Mucosa of descending colon (tissue), 3 donors: ENCODE data around the gene PIP5K1C. TPM values are rescaled to one million over a fixed set of nuclear protein-coding genes. Genes with fewer than 3 reads are reported as not detected.

ENCODE experiments used
- ATAC-seq: fragments of 200-7000 bp; cut with Tn5 transposase; one replicate; pipeline ENCODE4 v1.9.1; 2020; ENCODE audit warnings: mild to moderate bottlenecking, moderate library complexity
- DNase-seq, 3 donors: peaks; one replicate each; pipeline ENCODE4 v3.0.0-alpha.2; 2020
- H3K36me3 ChIP-seq: fragments of 200-600 bp; one replicate; pipeline ENCODE4 v1.8.0; 2021; ENCODE audit warnings: low read depth, mild to moderate bottlenecking
- H3K4me1 ChIP-seq: fragments of 200-600 bp; one replicate; pipeline ENCODE4 v1.8.0; 2021; ENCODE audit warnings: low read depth, mild to moderate bottlenecking
- H3K4me3 ChIP-seq: fragments of 200-600 bp; one replicate; pipeline ENCODE4 v1.8.0; 2021; ENCODE audit warnings: mild to moderate bottlenecking
- H3K9me3 ChIP-seq: fragments of 200-600 bp; one replicate; pipeline ENCODE4 v1.8.0; 2021; ENCODE audit warnings: mild to moderate bottlenecking
- intact Hi-C, 2 donors: fragments of 100-400 bp; cut with DNase I in 1 of 2; cut with micrococcal nuclease in 1 of 2; formaldehyde crosslinking; loops; one replicate each; pipeline versions ENCODE4 v1.11.0 to v1.11.1; 2022; cut with DNase I, micrococcal nuclease
- total RNA-seq, 3 donors: library from RNA; stranded (reverse); fragmentation: NEBNext Ultra II Directional in 2 of 3; extraction: Animal tissue kit (Norgen Biotek cat#: 25700) in 2 of 3; gene quantifications; one replicate each; pipeline versions ENCODE4 v1.2.1 to v1.2.4, GENCODE V29; 2021 to 2023
- TF ChIP-seq, protein P1 (sequence below): fragments of 200-600 bp; IDR thresholded peaks from one replicate; pipeline ENCODE4 v1.8.0; 2022; ENCODE audit warnings: antibody characterized with exemption, mild to moderate bottlenecking
- donor health status: DM: no; HTN: no; CAD: no; lungs with moderate emphysema.
- donor health status: DM: no; HTN: no; CAD: no.
- donor health status: DM: no; HTN: yes; CAD: no.

The PIP5K1C gene
- total RNA-seq, 3 donors from 2014 or later = 23.1 to 95.2 (median 23.2) TPM

GRCh38 chr19:3682286-3682685 lies 18.0 kb downstream of the PIP5K1C start:
- Histone ChIP-seq H3K4me3 (no peak overlapping the region), H3K9me3 (no peaks in the 10 kb centered on the region), H3K4me1 (no peaks in the 10 kb centered on the region), H3K36me3 (no peaks in the 10 kb centered on the region)
- intact Hi-C loops = no loop called here
- DNase-seq (no peak), ATAC-seq (no peak)
- TF ChIP-seq, protein P1, sequence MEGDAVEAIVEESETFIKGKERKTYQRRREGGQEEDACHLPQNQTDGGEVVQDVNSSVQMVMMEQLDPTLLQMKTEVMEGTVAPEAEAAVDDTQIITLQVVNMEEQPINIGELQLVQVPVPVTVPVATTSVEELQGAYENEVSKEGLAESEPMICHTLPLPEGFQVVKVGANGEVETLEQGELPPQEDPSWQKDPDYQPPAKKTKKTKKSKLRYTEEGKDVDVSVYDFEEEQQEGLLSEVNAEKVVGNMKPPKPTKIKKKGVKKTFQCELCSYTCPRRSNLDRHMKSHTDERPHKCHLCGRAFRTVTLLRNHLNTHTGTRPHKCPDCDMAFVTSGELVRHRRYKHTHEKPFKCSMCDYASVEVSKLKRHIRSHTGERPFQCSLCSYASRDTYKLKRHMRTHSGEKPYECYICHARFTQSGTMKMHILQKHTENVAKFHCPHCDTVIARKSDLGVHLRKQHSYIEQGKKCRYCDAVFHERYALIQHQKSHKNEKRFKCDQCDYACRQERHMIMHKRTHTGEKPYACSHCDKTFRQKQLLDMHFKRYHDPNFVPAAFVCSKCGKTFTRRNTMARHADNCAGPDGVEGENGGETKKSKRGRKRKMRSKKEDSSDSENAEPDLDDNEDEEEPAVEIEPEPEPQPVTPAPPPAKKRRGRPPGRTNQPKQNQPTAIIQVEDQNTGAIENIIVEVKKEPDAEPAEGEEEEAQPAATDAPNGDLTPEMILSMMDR = no peak

- H3K4me1 ChIP-seq = no peaks in the 10 kb centered on the region
- DNase-seq (no peak), ATAC-seq (no peak)
- TF ChIP-seq, protein P1 = no peak
- no peaks in the 10 kb centered on the region for H3K9me3 ChIP-seq
- intact Hi-C loops = no loop called here
- no peaks in the 10 kb centered on the region for H3K36me3 ChIP-seq
- H3K4me3 ChIP-seq = no peak overlapping the region
Observed at GRCh38 chr19:3680939-3681338, 19.3 kb downstream of the PIP5K1C start.

GRCh38 chr19:3679581-3679980 lies 20.7 kb downstream of the PIP5K1C start:
- intact Hi-C loops = no loop called here
- DNase-seq (no peak), ATAC-seq (no peak)
- Histone ChIP-seq H3K4me1 (no peaks in the 10 kb centered on the region), H3K9me3 (no peaks in the 10 kb centered on the region), H3K4me3 (no peak overlapping the region), H3K36me3 (no peaks in the 10 kb centered on the region)
- TF ChIP-seq, protein P1 = no peak

DNA sequence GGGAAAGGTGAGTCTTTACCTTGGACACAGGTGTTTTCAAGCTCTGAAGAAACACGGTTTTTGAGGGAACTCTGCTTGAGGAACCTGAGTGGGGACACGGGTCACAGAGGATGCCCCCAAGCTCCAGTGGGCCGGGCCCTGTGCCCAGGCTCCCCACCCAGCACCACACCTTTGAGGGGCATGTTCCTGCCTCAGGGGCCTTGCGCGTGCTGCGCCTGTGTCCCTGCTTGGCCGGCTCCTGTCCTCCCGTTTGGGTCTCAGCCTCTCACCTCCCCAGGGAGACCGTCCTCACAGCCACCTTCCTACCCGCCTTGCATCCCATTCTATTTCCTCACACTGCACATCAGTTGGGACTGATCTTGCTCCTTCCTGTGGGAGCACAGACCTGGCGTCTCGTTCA lies 21.1 kb downstream of the PIP5K1C start:
- DNase-seq (no peak), ATAC-seq (no peak)
- Histone ChIP-seq H3K36me3 (no peaks in the 10 kb centered on the region), H3K4me3 (no peak overlapping the region), H3K4me1 (no peaks in the 10 kb centered on the region), H3K9me3 (no peaks in the 10 kb centered on the region)
- TF ChIP-seq, protein P1 = no peak
- intact Hi-C loops = no loop called here

- no peaks in the 10 kb centered on the region for H3K4me1 ChIP-seq
- TF ChIP-seq, protein P1 = no peak
- intact Hi-C loops = no loop called here
- no peak overlapping the region for H3K4me3 ChIP-seq
- ATAC-seq (no peak), DNase-seq (no peak)
- no peaks in the 10 kb centered on the region for H3K9me3 ChIP-seq
- no peaks in the 10 kb centered on the region for H3K36me3 ChIP-seq
Observed at GRCh38 chr19:3678188-3678587, 22.1 kb downstream of the PIP5K1C start.
